HepG2 (cell line): ENCODE results near the gene MSI2. TPM values are rescaled to one million over a fixed set of nuclear protein-coding genes. Genes with fewer than 3 reads are reported as not detected.

Experiments
- ATAC-seq: fragments of 200-7000 bp; cut with Tn5 transposase; 3 replicates; pipeline ENCODE4 v1.9.1; 2020; ENCODE audit warnings: mild to moderate bottlenecking, moderate library complexity
- BruUV-seq: library from RNA; stranded (reverse); fragments of 400-500 nt; replicated peaks from 2 replicates; lab custom pipeline; 2021; lab: Mats Ljungman, UMichigan
- CTCF ChIA-PET: fragments of 300-600 bp; formaldehyde crosslinking; extraction: SDS; loops from one replicate; lab custom pipeline; 2021; ENCODE audit warnings: low total read pairs, inconsistent platforms, low intra/inter-chr PET ratio; lab: Yijun Ruan, JAX
- POLR2A ChIA-PET: fragments of 350-600 bp; sonication (Branson Sonifier 250); formaldehyde crosslinking; loops from one replicate; lab custom pipeline; 2020; ENCODE audit warnings: antibody characterized with exemption, inconsistent platforms; lab: Yijun Ruan, JAX
- DNase-seq: peaks from one replicate; pipeline ENCODE4 v3.0.0-alpha.2; 2015; ENCODE audit warnings: low spot score
- FAIRE-seq: peaks from 3 replicates; lab custom pipeline; 2011; peaks lifted over from hg19 to GRCh38; lab: Jason Lieb, UNC
- H2AFZ ChIP-seq: one replicate; pipeline ENCODE4 v1.6.1; 2011; ENCODE audit warnings: low read length, inconsistent platforms
- H3K27ac ChIP-seq: fragments of 300-600 bp; 3 replicates; pipeline ENCODE4 v1.8.0; 2011; ENCODE audit warnings: mixed run types, mild to moderate bottlenecking, mixed read lengths, low read length, inconsistent platforms; ENCODE audit not compliant: insufficient read depth; ENCODE audit errors: extremely low read length
- H3K27me3 ChIP-seq, 2 experiments: fragments of 200-600 bp in 1 of 2; 2 replicates in 1 of 2; 3 replicates in 1 of 2; pipeline versions ENCODE4 v1.6.0 to v1.8.0; 2011; ENCODE audit warnings: low read length in 2 of 2, mild to moderate bottlenecking in 2 of 2, moderate library complexity in 2 of 2, inconsistent platforms in 1 of 2; ENCODE audit not compliant: insufficient read depth in 2 of 2, control insufficient read depth in 1 of 2
- H3K36me3 ChIP-seq, 2 experiments: fragments of 200-600 bp in 1 of 2; replicated peaks in 1 of 2; 2 replicates in 1 of 2; 3 replicates in 1 of 2; pipeline versions ENCODE4 v1.5.1 to v1.8.0; 2011; ENCODE audit warnings: low read length in 2 of 2, inconsistent platforms in 1 of 2; ENCODE audit not compliant: insufficient read depth in 2 of 2, control insufficient read depth in 1 of 2
- H3K4me1 ChIP-seq: 2 replicates; pipeline ENCODE4 v1.5.1; 2012; ENCODE audit warnings: low read length, inconsistent platforms; ENCODE audit not compliant: insufficient read depth
- H3K4me2 ChIP-seq: 2 replicates; pipeline ENCODE4 v1.6.0; 2011; ENCODE audit warnings: low read depth, low read length, inconsistent platforms
- H3K4me3 ChIP-seq, 3 experiments: fragments of 200-600 bp in 1 of 3; sonication (generic), shearing (Covaris generic) in 1 of 3; replicated peaks in 1 of 3; 2 replicates each; pipeline ENCODE4 v1.5.1; 2011 to 2016; ENCODE audit warnings: low read length in 3 of 3, inconsistent platforms in 2 of 3, low read depth in 2 of 3, mild to moderate bottlenecking in 2 of 3, control low read depth in 1 of 3, mixed read lengths in 1 of 3; ENCODE audit not compliant: insufficient read depth in 1 of 3
- H3K79me2 ChIP-seq: one replicate; pipeline ENCODE4 v1.6.1; 2011; ENCODE audit warnings: low read length, inconsistent platforms; ENCODE audit not compliant: insufficient read depth
- H3K9ac ChIP-seq: 2 replicates; pipeline ENCODE4 v1.6.0; 2011; ENCODE audit warnings: mild to moderate bottlenecking, low read depth, low read length, inconsistent platforms; ENCODE audit not compliant: insufficient read depth
- H3K9me3 ChIP-seq: 2 replicates; pipeline ENCODE4 v1.5.1; 2012; ENCODE audit warnings: mild to moderate bottlenecking, low read length
- H4K20me1 ChIP-seq: 2 replicates; pipeline ENCODE4 v1.6.0; 2011; ENCODE audit warnings: inconsistent platforms, mild to moderate bottlenecking, low read length, moderate library complexity; ENCODE audit not compliant: insufficient read depth
- ARID3A ChIP-seq: IDR thresholded peaks from 2 replicates; pipeline ENCODE4 v1.6.1; 2012; ENCODE audit warnings: low read depth, low read length, improper control_type of control experiment
- DR1 ChIP-seq: sonication (generic); formaldehyde crosslinking; IDR thresholded peaks from 2 replicates; pipeline ENCODE4 v1.8.0; 2021; ENCODE audit warnings: mild to moderate bottlenecking, missing genetic modification reagents, inconsistent platforms
- NBN ChIP-seq: fragments of 450-650 bp; conservative IDR thresholded peaks from 2 replicates; pipeline ENCODE4 v1.6.1; 2017
- SIN3A ChIP-seq: IDR thresholded peaks from 2 replicates; pipeline ENCODE4 v1.6.1; 2011; ENCODE audit warnings: low read depth, mild to moderate bottlenecking, control low read depth, low read length, borderline replicate concordance
- YEATS4 ChIP-seq: sonication (generic); formaldehyde crosslinking; IDR thresholded peaks from 2 replicates; pipeline ENCODE4 v1.4.0; 2020; ENCODE audit warnings: missing genetic modification reagents, borderline replicate concordance
- ZNF235 ChIP-seq: sonication (generic); formaldehyde crosslinking; IDR thresholded peaks from 2 replicates; pipeline ENCODE4 v1.8.1; 2023; ENCODE audit warnings: mild to moderate bottlenecking, missing genetic modification reagents, borderline replicate concordance
- ZNF275 ChIP-seq: sonication (generic); formaldehyde crosslinking; IDR thresholded peaks from 2 replicates; pipeline ENCODE4 v1.8.0; 2022; ENCODE audit warnings: missing genetic modification reagents, mild to moderate bottlenecking, inconsistent platforms, borderline replicate concordance
- ZNF7 ChIP-seq: IDR thresholded peaks from 2 replicates; pipeline ENCODE4 v1.6.1; 2016; ENCODE audit warnings: missing biosample characterization, missing genetic modification reagents
- ZNF704 ChIP-seq: sonication (generic); formaldehyde crosslinking; IDR thresholded peaks from 2 replicates; pipeline ENCODE4 v1.8.1; 2023; ENCODE audit warnings: mild to moderate bottlenecking, inconsistent platforms, moderate library complexity, missing genetic modification reagents, borderline replicate concordance
- WGBS: methylation state at CpG from one replicate; pipeline ENCODE4 v1.1.6; 2017; ENCODE audit warnings: low lambda C conversion rate; 5-methylcytosine and 5-hydroxymethylcytosine counted together
- in situ Hi-C: cut with HindIII; loops from 2 replicates; pipeline ENCODE4 v1.10.0; 2017; ENCODE audit warnings: low pct_unique_long_range_greater_than_20kb; ENCODE audit not compliant: extremely low pct_ligation_motif_present
- intact Hi-C: fragments of 100-400 bp; cut with micrococcal nuclease; formaldehyde crosslinking; loops from one replicate; pipeline ENCODE4 v1.10.0; 2022; ENCODE audit not compliant: unreplicated experiment
- polyA plus RNA-seq, 8 experiments: library from polyadenylated mRNA; depleted of rRNA in 3 of 8; stranded (reverse) in 7 of 8; unstranded in 1 of 8; fragments of >200 nt; fragmentation: Illumina TruSeq in 4 of 8; extraction: Trizol in 4 of 8; gene quantifications; 2 replicates each; pipeline versions ENCODE4 v1.2.1 to v1.2.3, GENCODE V29; 2011 to 2016; ENCODE audit warnings: low read depth in 4 of 8, missing spikeins in 1 of 8, mixed read lengths in 1 of 8; ENCODE audit not compliant: insufficient read depth in 1 of 8
- total RNA-seq, 5 experiments: library from RNA; depleted of rRNA; stranded (reverse); fragments of >200 nt; fragmentation: Illumina TruSeq; extraction: Trizol; gene quantifications; 2 replicates each; pipeline ENCODE4 v1.2.3, GENCODE V29; 2016; ENCODE audit warnings: low read depth in 1 of 5

The MSI2 gene
- total and polyA plus RNA-seq, 2 of the 13 experiments (the other 11 are each of a cell fraction or from before 2014, with no cell fraction given): 77.5 to 78.4 TPM

- Histone ChIP-seq H4K20me1 (peaks cover 10% of the 10 kb centered on the region; the same call in 1 of the 2 replicates), H3K9me3 (no peaks in the 10 kb centered on the region), H2AFZ (no peak overlapping the region), H3K9ac (no peak overlapping the region), H3K27me3 (no peaks in the 10 kb centered on the region), H3K79me2 (peaks cover 48% of the 10 kb centered on the region), H3K27ac (no peak overlapping the region), H3K4me2 (no peak overlapping the region), H3K4me3 (no peak overlapping the region), H3K4me1 (peaks cover 43% of the 10 kb centered on the region), H3K36me3 (peaks cover 23 to 57% of the 10 kb centered on the region in 2 experiments)
- ATAC-seq (no peak), FAIRE-seq (no peak), DNase-seq (no peak)
- CTCF ChIA-PET: no interaction called here
- no peak for TF ChIP-seq NBN
- no peak for TF ChIP-seq ZNF235 (CRISPR knock-in tag)
- no peak for TF ChIP-seq ZNF7 (CRISPR knock-in tag)
- no peak for TF ChIP-seq ZNF704 (CRISPR knock-in tag)
- no peak for TF ChIP-seq DR1 (CRISPR knock-in tag)
- TF ChIP-seq ZNF275 (CRISPR knock-in tag): no peak
- no peak for TF ChIP-seq SIN3A
- no peak for TF ChIP-seq YEATS4 (CRISPR knock-in tag)
- no peak for TF ChIP-seq ARID3A
- WGBS: 100% methylated on average over 1 of the region's 1 CpG
- in situ Hi-C loops (no loop called here), intact Hi-C loops (loop anchor here (10.0 kb wide), 1 partner anchor 123 kb away; no protein-coding TSS in a partner anchor)
- no TSS peak for BruUV-seq
- POLR2A ChIA-PET: no interaction called here
Observed at GRCh38 chr17:57282296-57282695, 26.0 kb downstream of the MSI2 start.
